Fibroblast of mammary gland (primary cell): ENCODE measurements around the gene MSLN.

ENCODE experiments used
- DNase-seq: peaks from one replicate; pipeline ENCODE4 v3.0.0-alpha.2; 2010; ENCODE audit warnings: low read depth
- H3K4me3 ChIP-seq: 2 replicates; pipeline ENCODE4 v1.5.1; 2011; ENCODE audit warnings: low read depth, mild to moderate bottlenecking, low read length, moderate library complexity; ENCODE audit not compliant: control insufficient read depth
- TF ChIP-seq, protein P1 (sequence below): conservative IDR thresholded peaks from 2 replicates; pipeline ENCODE4 v1.5.1; 2011; ENCODE audit warnings: low read depth, low read length, inconsistent platforms; ENCODE audit not compliant: control insufficient read depth, insufficient read depth

Gene MSLN

DNA sequence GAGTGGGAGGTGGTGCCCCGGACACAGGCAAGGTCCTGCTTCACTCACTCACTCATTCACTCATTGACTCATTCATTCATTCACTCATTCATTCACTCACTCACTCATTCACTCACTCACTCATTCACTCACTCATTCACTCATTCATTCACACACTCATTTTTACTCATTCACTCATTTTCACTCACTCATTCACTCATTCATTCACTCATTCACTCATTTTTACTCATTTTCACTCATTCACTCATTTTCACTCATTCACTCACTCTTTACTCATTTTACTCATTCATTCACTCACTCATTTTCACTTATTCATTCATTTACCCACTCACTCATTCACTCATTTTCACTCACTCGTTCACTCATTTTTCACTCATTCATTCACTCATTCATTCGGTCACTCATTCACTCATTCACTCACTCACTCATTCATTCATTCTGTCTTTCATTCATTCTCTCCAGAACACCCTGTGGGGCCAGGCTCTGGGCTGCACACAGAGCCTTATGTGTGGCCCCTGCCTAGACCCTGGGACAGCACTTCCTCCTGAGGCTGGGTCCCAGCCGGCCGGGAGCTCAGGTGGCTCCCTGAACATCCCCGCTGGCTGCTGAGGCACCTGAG, 18.5 kb downstream of the MSLN start:
- H3K4me3 ChIP-seq: no peak overlapping the region
- TF ChIP-seq, protein P1, sequence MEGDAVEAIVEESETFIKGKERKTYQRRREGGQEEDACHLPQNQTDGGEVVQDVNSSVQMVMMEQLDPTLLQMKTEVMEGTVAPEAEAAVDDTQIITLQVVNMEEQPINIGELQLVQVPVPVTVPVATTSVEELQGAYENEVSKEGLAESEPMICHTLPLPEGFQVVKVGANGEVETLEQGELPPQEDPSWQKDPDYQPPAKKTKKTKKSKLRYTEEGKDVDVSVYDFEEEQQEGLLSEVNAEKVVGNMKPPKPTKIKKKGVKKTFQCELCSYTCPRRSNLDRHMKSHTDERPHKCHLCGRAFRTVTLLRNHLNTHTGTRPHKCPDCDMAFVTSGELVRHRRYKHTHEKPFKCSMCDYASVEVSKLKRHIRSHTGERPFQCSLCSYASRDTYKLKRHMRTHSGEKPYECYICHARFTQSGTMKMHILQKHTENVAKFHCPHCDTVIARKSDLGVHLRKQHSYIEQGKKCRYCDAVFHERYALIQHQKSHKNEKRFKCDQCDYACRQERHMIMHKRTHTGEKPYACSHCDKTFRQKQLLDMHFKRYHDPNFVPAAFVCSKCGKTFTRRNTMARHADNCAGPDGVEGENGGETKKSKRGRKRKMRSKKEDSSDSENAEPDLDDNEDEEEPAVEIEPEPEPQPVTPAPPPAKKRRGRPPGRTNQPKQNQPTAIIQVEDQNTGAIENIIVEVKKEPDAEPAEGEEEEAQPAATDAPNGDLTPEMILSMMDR: no peak
- DNase-seq: no peak

DNA sequence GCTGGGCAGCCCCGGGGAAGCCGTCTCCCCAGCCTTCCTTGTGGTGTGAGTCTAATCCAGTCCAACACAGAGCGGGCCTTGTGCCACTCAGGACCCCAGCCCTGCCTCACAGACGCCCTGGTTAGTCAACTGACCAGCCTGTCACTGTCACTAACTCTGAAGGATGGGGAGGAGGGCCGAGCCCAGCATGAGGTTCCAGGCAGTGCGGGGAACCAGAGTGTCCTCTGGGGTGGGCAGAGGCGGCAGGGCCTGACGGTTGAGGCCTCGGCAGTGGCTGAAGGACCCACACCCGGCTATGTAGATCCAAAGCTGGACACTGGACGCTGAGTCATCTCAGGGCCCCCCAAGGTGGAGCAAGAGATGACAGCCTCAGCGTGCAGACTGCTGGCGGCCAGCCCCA, 19.0 kb downstream of the MSLN start:
- TF ChIP-seq, protein P1: no peak
- H3K4me3 ChIP-seq: no peak overlapping the region
- DNase-seq: no peak

DNA sequence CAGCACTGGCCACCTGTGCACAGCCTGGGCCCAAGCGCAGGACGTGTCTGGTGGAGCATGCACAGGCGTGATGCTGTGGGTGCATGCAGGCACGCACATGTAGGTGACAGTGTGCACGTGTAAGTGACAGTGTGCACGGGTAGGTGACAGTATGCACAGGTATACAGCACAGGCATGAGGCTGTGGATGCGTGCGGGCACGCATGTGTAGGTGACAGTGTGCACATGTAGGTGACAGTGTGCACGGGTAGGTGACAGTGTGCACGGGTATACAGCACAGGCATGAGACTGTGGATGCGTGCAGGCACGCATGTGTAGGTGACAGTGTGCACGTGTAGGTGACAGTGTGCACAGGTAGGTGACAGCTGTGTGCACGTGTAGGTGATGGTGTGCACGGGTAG, 19.8 kb downstream of the MSLN start:
- TF ChIP-seq, protein P1: no peak
- DNase-seq: no peak
- no peak overlapping the region for H3K4me3 ChIP-seq

DNA sequence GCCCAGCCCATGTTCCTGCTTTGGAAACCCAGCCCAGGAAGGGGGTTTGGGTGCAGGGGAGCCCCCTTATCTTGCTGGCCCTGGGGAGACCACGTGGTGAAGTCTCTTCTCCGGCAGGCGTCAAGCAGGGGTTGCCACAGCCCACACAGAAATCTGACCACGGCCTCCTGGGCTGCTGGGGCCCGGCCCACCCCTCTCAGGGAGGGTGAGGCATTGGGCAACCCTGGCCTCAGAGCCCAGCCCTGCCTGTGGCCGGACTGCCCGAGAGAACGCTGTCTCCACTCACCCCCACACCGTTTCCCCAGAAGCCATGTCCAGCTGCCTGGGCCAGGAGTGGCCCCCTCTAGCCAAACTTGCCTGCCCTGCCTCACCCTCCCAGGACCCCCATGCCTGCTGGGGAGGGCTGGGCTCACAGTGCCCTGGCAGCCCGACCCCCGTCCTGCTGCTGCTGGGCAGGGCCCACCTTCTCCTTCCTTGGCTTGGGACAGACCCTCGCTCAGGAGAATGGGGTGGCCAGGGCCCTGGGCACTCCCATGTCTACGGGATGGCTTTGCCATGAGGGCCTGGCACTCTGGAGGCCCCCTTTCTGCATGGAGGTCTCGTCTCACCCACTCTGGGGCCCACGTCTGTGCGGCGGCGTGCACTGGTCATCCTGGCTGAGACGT, 20.9 kb downstream of the MSLN start:
- TF ChIP-seq, protein P1: no peak
- DNase-seq: no peak
- H3K4me3 ChIP-seq: no peak overlapping the region

DNA sequence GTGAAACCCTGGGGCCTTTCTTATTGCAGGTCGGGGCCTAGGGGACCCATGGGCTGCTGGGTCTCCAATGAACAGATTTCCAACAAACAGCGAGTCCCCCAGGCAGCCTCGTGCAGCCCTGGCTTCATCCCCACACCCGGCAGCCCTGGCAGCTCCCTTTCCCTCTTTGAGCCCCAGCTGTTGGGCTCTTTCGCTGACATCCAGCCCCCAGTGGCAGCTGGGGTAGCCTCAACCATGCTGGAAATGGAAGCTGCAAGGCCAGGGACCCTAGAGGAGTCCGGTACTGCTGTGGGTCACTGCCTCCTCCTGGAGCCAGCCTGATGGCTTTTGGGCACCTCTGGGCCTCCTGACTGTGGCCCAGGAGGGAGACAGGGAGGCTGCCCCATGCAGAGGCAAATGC, 21.7 kb downstream of the MSLN start:
- DNase-seq: no peak
- no peak overlapping the region for H3K4me3 ChIP-seq
- TF ChIP-seq, protein P1: no peak

DNA sequence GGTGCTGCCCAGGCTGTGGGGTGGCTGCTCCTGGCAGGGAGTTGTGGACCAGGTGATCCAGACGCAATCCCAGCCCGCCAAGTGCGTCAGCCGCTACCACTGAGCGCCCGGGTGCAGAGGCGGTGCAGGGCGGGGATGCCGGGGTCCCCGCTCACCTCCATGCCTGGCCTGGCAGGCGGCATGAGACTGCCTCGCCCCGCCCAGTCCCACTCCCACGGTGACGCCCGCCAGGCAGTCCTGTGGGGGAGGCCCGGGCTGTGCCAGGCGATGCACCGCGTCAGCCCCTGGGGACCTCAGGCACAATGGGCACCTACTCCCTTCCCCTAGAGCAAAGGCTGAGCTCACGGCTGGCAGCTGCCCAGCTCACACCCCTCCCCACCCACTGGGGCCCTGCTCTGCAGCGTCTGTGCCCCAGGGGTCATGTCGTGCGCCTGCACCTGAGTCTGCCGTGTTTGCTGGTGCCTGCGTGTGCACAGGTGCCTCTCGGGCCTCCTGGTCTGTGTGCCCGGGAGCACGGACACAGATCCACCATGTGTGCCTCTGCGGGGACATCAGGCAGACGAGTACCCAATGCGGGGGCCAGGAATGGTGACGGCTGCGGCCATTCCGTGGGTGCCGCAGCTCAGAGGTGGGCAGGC, 22.4 kb downstream of the MSLN start:
- no peak for DNase-seq
- H3K4me3 ChIP-seq: no peak overlapping the region
- TF ChIP-seq, protein P1: no peak
